Stimulated activated naive CD4-positive, alpha-beta T cell treated with Interleukin-2 at 50 U/mL for 16 hours (primary cell): ENCODE results near the gene OSBPL5.

Experiments used
- DNase-seq: peaks from one replicate; lab custom pipeline; 2025; lab: John Stamatoyannopoulos, UW

OSBPL5 gene, protein sequence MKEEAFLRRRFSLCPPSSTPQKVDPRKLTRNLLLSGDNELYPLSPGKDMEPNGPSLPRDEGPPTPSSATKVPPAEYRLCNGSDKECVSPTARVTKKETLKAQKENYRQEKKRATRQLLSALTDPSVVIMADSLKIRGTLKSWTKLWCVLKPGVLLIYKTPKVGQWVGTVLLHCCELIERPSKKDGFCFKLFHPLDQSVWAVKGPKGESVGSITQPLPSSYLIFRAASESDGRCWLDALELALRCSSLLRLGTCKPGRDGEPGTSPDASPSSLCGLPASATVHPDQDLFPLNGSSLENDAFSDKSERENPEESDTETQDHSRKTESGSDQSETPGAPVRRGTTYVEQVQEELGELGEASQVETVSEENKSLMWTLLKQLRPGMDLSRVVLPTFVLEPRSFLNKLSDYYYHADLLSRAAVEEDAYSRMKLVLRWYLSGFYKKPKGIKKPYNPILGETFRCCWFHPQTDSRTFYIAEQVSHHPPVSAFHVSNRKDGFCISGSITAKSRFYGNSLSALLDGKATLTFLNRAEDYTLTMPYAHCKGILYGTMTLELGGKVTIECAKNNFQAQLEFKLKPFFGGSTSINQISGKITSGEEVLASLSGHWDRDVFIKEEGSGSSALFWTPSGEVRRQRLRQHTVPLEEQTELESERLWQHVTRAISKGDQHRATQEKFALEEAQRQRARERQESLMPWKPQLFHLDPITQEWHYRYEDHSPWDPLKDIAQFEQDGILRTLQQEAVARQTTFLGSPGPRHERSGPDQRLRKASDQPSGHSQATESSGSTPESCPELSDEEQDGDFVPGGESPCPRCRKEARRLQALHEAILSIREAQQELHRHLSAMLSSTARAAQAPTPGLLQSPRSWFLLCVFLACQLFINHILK

DNA sequence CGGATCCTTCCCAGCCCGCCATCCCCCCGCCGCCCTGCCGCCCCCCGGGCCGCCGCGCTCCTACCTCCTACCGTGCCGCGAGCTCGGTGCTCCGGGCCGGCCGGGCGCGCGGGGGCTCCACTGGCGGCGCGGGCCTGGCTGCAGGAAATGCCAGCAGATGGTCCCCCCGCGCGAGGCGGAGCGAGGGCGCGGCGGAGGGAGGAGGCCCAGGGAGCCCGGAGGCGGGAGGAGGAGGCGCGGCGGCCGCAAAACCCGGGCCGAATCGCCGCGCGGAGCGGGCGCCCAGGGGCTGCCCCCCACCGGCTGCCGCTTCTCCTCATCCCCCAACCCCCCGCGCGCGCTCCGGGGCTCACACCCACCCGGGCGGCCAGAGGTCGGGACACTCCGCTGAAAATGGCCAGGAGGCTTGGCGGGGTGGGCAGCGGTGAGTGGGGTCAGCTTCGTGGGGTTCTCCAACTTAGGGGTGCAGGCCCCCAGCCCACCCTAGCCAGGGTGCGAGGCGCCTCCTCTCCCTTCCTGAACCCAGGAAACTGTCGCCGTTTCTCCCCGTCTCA lies at the start of gene OSBPL5:
Gene OSBPL5, minus strand, starts transcription at position 159 of the 554 bp plus-strand sequence. CDS start 36,162 bp downstream, outside the sequence.
- peak; percentile 22 for DNase-seq

DNA sequence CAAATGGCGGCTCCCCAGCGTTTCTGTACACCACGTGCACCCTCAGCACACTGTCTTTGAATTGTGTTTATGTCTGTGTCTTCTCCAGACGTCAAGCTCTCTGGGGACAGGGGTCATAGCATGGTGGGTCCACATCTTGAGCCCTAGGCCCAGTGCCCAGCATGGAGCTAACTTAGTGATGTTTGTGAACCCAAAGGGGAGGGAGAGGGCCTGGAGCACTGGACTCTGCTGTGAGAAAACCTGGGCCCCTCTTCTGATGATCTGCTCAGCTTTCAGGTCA lies 49.2 kb upstream of the OSBPL5 start:
- no peak for DNase-seq

DNA sequence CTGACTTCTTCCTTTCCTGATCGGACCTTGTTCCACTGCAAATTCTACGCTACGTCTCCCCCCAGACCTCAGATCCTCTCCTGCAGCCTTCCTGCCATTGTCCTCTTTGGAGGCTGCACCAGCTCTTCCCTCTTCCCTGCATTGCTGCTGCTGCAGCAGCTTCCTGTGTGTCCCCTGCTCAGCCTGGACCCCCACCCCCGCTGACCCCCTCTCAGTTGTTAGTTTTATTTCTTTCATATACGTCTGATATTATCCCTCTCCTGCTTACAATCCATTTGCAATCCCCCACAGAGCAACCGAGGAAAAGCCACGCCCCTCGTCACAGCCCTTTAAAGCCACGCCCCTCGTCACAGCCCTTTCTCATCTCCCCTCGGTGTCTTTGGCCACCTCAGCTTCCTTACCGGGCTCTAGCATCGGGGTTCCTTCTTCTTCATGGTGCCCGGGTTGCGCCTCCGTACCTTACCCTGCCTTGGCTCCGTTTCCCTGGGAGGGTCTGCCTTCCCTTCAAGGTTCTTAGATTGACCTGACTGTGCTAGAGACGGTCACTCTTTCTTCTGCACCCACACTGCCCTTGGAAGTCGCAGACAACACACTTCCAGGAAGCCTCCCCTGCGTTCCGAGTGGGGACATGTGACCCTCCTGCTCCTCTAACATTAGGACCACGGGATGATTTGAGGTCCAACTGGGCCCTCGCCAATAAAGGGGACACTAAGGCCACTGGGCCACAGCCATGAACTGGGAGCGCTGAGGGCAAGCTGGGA lies 48.7 kb upstream of the OSBPL5 start:
- no peak for DNase-seq

DNA sequence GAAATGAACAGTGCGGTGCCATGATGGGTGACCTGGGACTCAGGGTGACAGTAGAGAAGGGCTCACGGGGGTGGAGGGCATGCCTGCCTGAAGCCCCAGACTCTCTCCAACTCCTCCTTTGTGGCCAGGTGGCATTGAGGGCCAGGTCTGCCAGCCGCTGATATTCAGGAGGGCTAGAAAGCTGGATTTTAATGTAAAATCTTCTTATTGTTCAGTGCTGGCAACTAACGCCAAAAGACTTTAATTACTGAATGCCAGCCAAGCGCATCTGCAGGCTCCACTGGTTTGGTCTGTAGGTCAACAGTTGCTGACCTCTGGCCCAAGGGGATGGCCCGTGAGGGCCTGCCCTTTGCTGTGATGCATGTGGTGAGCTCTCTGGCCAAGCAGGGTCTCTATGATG lies 43.2 kb upstream of the OSBPL5 start:
- no peak for DNase-seq

DNA sequence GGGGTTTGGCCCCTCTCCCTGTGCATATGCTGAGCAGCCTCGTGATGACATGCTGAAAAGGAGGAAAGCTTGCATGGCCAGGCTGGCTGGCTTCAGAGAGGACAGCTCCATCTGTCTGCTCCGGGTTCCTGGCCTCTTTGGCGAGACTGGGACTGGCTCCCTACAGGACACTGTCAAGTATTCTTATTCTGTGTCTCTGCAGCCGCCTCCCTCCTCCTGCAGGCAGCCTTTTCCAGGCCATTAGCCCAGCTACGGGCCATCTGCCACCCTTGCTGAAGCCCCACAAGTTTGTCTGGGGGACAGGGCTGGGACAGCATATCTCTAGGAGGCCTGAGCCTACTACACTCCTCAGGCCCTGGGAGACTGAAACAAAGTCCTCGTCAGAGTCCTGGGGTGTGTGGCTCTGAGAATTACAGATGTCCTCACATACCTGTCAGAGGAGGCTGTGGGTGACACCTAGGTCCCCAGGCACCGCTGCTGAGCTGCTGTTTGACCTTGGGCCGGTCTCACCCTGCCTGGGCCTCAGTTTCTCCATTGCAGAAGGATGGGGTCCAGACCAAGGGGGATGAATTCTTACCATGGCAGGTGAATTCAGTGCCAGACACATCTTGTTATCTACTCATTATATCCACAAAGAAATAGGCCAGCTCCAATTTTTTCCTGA lies 42.5 kb upstream of the OSBPL5 start:
- no peak for DNase-seq

DNA sequence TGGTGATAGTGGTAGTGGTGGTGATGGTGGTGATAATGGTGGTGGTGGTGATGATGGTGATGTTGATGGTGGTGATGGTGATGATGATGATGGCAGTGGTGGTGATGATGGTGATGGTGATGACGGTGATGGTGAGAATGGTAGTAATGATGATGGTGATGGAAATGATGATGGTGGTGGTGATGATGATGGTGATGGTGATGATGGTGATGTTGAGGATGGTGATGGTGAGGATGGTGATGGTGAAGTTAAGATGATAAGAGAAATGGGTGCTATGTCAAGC lies 41.8 kb upstream of the OSBPL5 start:
- no peak for DNase-seq

DNA sequence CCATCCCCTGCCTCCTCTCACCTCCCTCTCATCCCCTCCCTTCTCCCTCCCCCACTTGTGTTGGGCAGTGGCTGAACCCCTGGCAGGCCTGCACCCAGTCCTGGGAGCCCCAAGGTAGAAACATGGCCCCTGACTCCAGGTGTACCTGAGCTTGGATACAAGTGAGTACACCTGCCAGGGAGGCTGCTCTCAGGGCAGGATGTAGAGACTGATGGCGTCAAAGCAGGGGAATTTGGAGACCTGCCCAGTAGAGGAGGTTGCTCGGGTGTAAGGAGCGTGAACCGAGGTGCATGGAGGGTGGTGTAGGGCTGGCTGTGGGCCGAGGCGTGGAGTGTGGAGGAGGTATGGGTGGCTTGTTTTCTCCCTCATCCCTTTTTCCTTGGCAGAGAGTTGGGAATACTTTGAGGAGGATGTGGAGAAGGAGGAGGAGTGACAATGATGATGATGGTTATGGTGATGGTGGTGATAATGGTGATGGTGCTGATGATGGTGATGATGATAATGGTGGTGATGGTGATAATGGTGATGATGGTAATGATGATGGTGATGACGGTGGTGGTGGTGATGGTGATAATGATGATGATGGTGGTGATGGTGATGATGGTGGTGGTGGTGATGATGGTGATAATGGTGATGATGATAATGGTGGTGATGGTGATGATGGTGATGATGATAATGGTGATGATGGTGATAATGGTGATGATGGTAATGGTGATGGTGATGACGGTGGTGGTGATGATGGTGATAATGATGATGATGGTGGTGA lies 41.2 kb upstream of the OSBPL5 start:
- DNase-seq = no peak

DNA sequence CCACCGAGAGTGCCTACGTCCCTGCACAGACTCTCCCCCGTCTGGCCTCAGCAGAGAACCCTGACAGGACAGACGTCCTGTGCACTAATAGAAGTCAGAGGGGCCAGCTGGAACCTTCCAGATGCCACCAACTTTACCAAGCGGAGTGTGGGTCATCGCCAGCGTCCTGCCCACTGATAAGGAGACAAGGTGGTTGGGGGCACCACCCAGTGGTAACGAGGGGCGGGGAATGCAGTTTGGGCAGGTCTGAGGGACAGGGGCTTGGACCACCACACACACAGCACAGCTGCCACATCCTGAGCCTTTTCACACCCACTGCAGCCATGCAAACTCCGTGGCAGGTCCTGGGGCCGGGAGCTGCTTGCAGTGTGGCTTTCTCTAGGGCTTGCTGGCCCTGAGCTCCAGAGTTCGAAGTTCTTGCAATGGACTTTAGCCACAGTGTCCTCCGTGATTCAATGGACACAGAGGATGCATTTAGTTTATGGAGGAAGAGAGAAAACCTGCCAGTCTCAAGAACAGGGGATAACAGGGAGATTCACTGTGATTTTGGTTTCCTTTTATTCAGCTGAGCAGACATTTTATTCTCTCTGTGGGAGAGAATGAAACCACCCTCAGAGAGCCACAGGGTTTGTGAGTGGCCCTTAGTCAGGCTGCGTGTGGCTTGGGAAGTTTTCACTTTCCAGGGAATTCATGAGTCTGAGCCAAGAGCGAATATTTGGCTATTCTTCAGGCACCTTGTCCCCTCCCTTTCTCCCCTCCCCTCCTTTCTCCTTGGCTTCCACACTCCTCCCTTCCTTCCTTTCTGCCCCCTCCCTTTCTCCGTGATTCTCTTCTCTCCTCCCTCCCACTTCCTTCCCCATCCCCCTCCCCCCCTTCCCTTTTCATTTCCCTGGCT lies 40.4 kb upstream of the OSBPL5 start:
- DNase-seq = no peak

DNA sequence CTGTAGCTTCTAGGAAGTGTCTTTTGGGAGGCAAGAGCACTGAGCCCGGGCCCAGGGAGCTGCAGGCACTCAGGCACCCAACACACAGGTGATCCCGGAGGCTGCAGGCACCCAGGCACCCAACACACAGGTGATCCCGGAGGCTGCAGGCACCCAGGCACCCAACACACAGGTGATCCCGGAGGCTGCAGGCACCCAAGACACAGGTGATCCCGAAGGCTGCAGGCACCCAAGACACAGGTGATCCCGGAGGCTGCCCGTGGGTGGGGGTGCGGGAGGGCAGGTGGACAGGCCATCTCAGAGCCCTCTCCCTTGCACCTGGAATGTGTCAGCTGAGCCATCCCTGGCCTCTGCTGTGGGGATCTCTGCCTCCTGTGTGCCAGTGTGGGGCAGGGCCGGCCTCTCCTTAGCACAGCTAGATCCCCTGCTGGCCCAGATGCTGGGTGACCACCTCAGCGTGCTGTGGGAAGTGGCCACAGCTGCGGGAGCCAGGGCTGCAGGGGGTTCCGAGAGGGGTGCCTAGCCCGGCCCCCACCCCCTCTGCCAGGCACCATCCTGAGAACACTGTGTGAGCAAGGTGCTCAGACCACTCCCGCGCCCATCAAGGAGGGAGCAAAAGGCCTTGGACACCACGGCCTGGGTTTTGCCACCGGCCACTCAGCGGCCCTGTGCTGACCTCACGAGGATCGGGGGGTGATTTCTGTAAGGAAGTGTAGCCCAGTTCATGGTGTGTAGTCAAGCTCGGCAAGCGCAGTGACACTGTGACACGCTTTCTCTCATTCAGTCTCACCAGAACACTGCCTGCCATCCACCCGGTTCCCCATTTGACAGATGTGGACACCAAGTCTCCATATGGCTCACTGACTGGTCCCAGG lies 39.3 kb upstream of the OSBPL5 start:
- DNase-seq = no peak

DNA sequence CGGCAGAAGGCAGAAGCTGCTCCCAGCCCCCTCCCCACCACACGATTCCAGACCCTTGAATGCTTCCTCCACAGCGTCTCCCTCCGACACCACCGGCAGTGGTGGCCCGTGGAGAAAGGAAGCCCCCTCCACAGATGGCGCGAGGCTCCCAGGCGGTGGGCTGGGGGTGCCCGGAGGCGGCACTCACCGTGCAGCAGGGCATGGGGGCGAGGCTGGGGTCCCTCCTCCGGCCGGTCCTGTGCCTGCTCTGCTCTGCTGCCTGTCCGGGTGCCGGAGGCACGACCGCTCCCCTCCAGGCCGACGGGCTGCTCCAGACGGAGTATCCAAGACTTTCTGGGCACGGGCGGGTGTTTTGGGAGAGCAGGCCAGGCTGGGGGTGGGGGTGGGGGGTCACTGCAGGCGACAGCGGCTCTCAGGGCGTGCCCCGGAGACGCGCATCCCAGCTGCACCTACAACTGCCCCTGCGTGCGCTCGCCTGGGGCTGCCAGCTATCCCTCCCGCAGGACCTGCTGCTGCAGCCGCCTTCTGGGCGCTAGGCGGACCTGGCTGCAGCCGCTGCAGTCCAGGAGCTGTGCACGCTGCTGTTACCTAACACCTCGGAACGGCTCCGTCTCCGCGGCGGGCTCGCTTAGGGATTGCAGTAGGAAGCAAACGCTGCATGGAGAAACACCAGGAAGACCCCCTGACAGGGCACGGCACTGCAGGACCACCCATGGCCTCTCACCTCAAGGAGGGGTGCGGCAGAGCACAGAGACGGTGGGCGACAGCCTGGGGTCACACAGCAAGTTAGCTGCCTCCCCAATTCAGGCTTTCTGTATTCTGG lies 38.3 kb upstream of the OSBPL5 start:
- no peak for DNase-seq

DNA sequence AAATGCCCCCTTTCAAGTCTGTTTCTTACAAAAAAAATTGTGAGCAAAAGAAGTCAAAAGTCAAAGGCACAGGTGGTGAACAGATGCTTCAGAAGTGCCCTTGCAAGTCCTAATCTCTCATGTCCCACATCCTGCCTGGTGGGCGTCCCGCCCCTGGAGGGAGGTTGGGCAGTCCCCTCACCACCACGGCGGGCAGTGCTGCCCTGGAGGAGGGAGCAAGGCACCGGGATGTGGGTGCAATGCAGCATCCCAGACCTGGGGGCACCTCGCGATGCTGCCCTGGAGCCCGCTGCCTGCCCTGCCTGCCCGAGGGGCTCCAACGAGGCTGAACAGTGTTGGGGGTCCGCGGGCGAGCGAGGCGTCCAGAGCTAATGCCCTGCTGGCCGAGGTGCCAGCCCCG lies 37.6 kb upstream of the OSBPL5 start:
- no peak for DNase-seq

DNA sequence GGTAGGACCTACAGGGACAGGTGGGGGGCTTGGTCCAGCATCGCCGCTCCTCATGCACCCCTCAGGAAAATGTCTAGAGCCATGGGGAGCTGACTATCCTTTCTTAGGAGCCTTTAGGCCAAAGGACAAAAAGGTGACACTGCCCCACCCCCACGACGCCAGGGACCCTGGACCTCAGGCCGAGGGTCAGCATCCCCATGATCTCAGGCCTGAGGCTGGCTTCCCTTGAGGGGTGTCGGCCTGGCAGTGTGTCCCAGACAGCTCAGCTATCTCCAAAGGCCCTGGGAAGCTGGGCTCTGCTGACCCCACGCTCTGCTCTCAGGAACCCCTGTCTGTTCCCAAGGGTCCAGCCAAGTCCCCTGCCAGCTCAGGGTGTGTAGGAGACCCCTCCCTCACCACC lies 37.2 kb upstream of the OSBPL5 start:
- DNase-seq = no peak

DNA sequence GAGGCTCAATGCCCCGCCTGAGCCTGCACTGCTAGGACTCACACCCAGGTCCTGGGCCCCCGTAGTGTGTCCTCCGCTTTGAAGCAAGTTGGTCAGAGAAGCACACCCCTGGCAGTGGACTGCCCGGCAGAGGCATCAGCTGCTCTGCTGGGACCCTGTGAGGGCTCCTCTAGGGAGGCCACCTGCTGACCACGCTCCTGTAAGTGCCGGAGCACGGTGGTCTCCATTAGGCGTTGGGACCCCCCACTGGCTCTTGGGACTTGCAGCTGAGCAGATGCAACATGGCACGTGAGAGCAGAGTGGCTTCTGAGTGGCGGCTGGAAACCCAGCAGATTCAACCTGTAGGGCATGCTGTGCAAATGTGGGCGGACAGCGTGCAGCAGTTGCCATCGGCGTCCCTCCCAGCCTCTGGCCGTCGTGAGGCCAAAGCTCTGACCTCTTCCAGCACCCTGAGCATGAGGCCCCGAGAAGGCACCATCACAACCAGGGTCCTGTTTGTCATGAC lies 36.6 kb upstream of the OSBPL5 start:
- no peak for DNase-seq

DNA sequence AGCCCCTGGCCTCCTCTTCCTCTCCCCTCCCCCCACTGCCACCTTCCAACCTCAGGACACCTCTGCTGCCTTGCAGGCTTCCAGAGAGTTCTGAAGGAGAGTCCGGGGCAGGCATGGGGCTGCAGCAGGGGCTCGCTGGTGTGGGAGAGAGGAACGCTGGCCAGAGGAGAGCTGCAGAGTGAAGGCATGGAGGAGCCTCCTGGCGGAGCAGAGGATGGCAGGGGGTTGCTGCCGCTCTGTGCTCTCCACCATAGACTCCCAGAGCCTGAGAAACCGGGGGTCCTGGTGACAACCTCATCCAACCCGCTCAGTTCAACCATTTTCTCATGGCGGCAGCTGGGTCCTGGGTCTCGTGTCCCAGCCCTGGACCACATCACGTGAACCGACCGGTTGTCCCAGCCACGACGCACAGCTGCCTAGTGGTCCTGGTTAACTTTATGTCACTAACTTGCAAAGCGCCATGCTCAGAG lies 36.0 kb upstream of the OSBPL5 start:
- DNase-seq = no peak

DNA sequence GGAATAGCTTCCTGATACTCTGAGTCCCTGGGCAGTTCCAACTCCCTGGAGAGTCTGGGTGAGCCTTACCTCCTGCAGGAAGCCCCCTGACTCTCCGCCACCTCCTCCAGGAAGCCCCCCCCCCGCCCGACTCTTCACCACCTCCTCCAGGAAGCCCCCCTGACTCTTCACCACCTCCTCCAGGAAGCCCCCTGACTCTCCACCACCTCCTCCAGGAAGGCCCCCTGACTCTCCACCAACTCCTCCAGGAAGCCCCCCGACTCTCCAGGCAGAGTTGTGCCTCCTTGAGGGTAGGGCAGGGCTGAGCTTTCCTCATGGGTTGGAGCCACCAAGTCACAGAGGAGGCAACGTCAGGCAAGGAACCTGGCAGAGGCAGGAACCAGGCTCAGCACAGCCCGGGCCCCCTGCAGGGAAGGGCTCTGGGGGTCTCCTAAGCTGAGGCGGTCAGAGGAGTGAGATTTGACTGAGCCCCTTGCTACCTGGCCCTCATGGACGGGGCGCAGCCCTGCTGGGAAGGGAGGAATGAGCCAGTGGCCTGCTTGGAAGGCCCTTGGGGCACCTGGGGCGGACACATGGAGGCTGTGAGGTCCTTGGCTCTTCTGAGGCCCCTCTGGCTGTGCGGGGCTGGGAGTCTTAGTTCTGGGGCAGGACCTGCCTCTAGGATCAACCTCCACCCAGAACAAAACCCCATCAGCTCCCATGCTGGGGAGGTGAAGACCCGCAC lies 35.4 kb upstream of the OSBPL5 start:
- DNase-seq = no peak

DNA sequence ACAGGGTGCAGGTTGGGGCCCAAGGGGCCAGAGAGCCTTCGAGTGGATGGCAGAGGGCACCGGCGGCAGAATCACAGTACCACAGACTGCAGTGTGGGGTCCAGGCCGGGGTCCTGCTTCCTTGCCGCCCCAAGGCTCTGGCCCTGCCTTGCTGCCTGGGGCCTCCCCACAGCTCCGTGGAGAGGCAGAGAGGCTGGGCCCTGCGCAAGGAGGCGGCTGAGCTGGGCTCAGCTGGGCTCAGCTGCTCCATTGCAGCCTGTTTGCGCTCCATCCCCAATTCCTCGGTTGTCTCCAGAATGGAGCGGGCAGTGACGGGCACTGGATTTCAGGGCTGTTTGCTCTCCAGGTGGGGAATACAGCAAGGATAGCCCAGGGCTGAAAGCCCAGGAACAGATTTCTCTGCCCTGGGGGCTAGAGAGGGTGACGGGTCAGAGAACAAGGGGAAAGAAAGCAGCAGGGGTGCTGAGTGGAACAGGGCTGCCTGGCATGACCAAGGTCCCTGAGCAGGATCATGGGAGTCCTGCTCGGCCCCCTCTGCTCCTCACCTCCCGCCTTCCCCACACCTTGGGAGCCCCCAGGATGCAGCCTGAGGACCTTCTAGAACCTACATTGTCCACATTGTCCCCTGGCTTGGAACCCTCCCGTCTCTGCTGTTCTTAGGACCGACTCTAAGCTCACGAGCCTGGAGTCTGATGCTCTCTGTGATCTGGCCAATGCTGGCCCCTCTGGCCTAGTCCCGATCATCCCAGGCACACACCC lies 34.6 kb upstream of the OSBPL5 start:
- no peak for DNase-seq

DNA sequence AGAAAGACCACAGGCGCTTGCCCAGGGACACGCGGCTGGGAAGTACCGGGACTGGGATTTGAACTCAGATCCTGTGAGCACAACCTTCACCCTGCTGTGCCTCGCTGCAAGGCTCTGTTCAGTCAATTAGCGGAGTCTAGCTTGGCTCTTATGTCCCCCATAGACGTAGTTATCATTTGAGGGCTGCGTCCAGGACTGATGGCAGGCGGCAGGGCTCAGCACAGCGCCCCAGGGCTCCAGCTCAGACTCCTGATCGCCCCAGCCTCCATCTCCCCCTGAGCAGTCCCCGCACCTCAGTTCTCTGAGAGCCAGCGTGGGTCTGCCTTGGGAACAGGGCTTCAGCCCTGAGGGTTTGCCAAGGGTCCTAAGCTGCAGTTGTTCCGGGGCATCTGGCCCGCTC lies 33.7 kb upstream of the OSBPL5 start:
- no peak for DNase-seq
